Ecto neural progenitor cell (in vitro differentiated cells): Measurements from ENCODE around the gene RBBP8.
"Not testable (repeated sequence)": the region's sequence is repeated elsewhere in the genome, so short reads cannot be mapped to it uniquely, and the experiment has no call there.

ENCODE experiments used
- DNase-seq: peaks from one replicate; pipeline ENCODE4 v3.0.0-alpha.2; 2018; ENCODE audit warnings: low spot score

RBBP8 gene

DNA sequence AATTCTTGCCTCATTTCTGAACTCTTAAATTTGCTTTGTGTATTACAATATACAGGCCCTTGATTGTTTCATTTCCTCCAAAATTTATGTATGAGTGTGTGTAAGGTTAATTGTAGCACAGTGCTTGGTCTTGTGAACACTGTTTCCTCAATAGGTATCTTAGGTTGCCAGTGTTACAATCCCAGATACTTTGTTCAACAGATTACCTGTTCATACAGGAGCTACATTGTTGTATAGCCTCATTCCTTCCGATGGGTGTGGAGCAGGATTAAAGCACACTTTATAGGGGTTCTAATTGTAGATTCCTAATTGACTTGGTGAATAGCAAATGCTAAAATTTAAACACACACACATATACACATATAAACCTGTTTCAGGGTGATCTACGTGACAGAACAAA lies 10.7 kb downstream of the RBBP8 start:
- DNase-seq: no peak

DNA sequence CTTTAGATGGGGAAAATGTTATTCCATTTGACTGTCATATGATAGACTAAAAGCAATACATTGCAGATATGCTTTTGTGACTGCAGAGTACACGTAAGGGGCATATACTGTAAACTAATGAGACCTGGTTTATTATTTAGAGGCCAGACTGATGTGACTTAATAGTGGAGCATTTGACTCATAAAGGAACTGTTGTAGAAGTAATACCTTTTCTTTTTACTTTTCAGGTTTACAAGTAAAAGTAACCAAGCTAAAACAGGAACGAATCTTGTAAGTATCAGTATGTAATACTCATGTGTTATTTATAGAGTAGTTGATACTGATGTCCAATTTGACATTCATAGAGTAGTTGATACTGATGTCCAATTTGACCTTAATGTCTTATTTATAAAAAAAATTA lies 13.1 kb downstream of the RBBP8 start:
- no peak for DNase-seq

DNA sequence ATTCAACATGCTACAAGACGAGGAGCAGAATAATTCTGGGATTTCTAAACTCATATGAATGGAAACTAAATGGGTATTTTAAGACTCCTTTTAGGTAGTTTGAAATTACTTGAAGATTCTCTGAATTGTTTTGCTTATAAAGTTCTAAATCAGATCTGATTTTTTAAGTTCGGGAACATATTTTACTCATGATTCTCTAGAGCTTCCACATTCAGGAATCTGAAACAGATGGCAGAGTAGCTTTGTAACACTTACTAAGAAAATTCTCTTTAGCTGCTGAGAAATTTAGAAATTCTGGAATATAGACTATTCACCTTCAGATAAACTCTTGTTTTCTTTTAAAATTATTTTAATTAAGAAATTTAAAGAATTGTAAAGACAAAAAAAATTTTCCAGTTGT lies 13.7 kb downstream of the RBBP8 start:
- no peak for DNase-seq

DNA sequence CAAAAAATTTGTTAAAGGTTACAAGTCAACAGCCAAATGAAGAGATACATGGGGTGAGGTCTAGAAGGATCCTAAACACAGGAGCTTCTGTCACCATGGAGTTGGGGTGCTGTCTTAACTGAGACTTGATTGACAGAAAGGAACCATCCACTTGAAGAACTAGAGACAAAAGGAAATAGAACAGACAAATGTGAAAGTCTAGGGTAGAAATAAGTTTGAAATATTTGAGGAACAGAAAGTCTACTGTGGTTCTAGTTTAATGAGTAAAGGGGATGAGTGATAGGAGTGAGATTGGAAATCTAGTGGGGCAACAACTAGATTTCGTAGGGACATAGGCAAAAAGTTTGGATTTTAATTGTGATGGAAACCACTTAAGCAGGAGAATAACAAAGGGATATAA lies 18.7 kb downstream of the RBBP8 start:
- DNase-seq: no peak

DNA sequence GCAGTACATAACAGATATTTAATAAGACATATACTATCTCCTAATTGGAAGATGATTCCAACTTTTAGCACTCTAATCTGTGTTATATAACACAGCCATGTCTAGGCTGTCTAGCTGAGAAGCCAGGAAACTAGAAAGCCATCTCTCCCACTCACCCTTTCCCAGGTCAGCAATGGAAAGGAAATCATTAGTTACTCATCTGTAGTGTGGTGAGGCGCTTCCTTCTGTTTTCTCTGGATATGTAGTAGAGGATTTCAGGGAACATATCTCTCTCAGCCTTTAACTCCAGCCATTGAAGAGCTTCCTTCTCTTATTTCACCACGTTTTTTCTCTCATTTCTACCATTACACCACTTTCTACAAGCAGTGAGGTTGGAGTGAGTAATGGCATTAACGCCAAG lies 19.4 kb downstream of the RBBP8 start:
- no peak for DNase-seq

DNA sequence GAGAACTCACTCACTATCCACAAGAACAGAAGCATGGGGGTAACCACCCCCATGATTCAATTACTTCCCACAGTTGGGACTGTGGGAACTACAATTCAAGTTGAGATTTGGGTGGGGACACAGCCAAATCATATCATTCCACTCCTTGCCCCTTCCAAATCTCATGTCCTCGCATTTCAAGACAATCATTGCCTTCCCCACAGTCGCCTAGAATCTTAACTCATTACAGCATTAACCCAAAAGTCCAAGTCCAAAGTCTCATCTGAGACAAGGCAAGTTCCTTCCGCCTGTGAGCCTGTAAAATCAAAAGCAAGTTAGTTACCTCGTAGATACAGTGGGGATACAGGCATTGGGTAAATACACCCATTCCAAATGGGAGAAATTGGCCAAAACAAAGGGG lies 20.9 kb downstream of the RBBP8 start:
- not testable (repeated sequence) for DNase-seq

DNA sequence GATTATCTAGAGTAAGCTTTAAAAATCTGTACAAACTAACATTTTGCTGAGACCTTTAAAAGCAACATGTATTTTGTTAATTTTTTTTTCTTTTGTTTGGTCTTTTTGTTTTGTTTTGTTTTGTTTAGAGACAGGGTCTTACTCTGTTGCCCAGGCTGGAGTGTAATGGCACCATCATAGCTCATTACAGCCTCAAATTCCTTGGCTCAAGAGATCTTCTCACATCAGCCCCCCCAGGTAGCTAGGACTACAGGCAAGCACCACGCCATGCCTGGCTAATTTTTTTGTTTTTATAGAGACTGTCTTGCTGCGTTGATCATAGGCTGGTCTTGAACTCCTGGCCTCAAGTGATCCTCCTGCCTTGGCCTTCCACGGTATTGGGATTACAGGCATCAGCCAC lies 23.1 kb downstream of the RBBP8 start:
- no peak for DNase-seq

DNA sequence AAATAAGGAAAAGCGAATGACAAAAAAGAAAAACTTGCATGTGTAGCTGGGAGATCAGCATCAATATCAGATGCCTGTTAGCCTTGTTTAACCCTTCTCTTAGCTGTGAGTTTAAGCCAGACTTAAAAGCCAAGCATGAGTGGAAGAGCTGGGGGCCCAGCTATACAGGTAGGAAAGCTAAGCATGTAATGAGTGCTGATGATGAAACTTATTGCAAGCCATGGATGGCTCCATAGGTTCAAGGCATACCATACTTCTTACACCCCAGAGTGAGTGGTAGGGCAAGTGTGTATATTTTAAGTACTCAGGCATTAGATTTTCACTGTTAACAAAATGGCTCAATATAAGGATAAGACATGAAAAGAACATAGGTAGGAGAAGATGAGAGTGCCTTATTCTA lies 28.0 kb downstream of the RBBP8 start:
- no peak for DNase-seq

DNA sequence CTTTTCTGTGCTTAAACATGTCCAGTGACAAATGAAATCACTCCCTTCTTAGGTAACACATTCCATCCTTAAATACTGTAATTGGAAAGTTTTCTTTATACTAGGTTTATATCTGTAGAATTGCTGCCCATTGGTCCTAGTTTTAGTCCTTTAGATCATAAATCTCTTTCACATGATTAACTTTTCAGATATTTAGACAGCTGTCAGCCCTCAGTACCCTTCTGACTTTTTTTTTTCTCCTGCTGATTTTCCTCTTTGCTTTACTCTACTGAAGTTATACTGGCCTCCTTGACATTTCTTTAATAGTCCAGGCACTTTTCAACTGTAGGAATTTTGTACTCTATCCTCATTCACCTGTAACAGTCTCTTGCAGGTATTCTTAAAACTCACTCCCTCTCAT lies 28.9 kb downstream of the RBBP8 start:
- no peak for DNase-seq

DNA sequence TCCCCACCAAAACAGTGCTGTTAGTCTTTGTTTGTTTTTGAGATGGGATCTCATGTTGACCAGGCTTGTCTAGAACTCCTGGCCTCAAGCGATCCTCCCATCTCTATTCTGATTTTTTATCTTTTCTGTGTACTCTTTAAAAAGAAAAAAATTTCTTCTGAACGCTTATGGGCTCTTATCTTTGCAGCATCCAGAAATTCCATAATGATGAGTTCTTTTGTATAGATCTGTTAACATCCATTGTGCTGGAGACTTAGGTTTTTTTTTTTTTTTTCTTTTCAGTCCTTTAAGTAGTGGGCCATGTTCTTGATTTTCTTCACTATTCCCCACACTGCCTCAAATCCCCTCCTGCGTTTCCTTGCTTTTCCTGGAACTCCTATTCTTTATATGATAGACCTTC lies 31.0 kb downstream of the RBBP8 start:
- DNase-seq: no peak

DNA sequence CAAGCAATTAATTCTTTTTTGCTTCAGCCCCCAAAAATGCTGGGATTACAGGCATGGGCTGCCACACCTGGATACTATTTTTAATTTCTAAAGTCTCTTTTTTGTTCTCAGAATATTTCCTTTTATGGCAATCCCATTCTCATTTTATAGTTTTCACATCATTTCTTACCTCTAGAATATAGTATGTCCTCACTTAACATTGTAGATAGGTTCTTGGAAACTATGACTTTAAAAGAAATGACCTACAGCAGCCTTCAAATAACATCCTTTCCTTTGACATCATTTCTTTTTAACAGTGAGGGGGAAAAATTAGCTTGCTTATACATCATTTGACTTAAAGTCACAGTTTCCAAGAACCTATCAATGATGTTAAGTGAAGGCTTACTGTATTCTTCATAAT lies 31.6 kb downstream of the RBBP8 start:
- DNase-seq: no peak

DNA sequence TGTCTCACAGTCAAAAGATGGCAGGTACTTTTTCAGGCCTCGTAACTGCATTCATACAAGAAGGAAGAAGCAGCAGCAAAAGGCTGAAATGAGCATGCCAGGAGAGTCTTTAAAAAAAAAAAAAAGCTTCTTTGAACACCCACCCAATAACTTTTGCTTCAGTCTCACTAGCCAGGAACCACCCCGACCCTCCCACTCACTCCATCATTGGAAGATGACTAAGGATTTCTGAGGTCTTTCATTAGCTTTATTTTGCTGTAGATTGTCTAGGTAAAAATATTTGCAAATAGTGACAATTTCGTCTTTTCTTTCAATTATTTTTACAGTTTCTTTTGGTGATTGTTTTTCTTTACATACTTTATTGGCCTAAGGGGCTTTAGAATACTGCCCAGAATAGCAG lies 37.9 kb downstream of the RBBP8 start:
- DNase-seq: no peak

DNA sequence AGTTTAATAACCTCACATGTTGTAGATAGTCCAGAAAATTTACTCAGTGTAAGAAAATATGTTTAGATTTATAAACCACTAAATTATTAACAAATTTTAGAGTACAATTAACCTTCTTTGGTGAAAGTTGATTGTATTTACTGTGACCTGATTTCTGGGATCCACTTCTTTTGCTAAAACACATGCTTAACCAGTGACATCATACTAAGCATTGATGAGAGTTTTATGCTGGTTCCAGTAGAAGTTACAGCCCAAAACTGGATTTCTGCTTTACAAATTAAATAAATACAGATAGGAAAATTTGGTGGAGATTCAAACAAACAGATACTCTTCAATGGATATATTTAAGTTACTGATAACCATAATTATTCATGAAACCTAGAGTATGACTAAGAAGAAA lies 40.9 kb downstream of the RBBP8 start:
- no peak for DNase-seq

DNA sequence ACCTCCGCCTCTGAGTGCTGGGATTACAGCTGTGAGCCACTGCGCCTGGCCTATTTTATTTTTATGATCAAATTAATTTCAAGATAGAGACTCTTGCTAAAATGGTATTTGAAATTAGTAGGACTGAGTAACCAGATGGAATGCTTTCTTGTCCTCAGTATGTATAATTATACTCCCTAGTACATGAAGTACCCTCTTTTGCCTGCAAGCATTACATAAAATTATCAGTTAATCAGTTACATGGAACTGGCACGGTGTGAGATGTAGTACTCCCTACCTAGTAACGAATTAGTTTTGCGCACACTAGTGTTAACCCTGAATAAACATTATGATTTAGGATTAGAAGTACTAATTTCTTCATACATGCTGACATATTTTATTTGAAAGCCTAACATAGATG lies 41.6 kb downstream of the RBBP8 start:
- no peak for DNase-seq

DNA sequence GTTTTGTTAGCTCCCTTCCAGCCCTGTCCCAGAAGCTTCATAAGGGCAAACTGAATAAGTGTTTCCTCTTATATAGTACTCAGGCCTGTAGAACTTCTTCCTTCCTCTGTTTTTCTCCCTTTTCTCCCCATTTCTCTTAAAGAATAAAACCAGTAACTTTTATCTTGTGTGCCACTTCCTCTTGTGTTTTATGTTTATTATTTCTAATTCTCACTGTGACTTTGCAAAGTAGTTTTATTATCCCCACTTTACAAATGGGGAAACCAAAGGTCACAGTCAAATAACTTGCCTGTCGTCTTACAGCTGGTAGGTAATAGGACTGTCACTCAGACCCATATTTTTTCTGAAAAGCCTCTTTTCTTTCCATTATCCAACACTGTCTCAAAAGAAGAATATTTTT lies 42.4 kb downstream of the RBBP8 start:
- no peak for DNase-seq

DNA sequence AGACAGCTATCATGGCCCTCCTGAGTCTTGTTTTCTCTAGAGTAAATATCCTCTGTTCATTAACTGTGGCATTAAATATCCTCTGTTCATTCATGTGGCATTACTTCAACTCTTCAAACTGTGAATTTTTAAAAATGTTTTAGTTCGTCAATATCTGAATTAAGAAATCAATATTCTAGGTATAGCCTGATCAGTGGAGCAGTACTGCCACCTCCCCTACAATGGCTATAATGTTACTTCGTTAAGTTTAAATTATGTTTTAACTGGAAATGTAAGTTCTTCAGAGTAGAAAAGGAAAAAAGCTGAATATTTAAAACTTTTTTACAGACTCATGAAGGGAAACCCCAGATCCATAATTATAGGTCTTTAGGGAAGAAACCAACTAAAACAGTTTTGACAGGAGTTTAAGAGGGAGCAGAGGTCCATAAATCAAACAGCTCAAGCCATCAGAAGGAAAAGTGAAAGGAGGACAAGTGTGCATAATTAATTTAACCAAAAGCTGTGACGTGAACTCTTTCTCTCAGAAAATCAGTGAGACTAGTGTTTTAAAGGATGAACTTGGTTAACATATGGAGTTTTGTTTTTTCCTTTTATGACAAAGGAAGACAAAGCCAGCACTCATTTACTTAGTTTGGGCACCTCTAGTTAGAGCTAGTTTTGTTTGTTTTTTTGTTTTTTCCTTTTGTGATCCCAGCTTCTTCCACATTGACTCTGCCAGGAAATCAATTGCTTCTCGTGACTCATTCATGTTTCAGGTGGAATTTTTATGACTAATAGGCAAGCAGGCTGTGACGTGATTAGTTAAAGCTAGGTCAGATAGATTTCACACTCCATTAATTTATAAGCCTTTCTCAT lies 44.9 kb downstream of the RBBP8 start:
- DNase-seq: no peak

DNA sequence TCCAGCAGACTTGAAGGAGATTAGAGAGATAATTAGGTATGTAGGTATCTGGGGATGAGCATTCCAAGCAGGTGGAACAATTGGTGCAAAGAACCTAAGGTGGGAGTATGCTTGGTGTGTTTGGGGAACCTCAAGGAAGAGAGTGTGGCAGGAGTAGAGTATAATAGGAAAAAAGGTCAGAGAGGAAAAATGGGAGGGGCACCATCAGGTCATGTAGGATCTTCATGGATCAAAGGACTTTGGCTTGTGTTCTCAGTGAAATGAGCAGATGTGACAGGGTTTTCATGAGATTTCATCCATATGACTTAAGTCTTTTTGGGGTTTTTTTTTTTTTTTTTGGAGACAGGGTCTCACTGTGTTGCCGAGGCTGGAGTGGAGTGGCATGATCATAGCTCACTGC lies 47.3 kb downstream of the RBBP8 start:
- DNase-seq: no peak

DNA sequence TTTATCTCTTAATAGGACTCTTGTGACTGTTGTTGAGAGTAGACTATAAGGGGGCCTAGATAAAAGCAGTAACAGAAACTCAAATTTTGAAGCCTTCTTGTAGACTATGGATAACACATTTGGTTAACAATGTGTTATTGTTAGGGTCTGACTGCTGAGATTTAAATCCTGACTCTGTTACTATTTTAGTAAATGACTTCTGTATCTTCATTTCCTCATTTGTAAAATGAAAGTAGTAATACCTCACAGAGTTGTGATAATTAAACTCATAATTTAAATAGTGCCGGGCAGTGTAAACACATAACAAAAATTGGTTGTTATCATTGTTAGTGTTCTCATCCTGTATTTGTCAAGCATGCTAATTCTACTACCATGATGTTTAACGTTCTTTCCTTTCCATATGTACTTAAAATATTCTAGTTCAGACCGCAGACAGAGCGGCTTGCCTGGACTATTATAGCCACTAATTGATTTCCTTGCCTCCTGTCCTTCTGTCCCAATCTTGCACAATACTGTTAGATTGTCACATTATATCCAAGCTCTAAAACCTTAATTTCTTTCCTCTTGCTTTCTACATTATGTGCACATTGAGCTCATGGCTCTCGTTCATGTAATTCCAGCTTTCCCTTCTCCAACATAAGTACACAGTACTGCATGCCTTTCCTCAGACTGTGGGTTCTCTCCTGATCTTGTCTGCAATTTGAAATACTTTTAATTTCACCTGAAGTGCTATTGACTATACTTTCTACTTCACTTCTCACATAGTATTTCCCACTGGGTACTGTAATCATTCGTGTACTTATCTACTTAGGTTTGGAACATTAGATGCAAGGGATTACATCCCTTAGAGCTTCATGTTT lies 48.4 kb downstream of the RBBP8 start:
- DNase-seq: no peak

DNA sequence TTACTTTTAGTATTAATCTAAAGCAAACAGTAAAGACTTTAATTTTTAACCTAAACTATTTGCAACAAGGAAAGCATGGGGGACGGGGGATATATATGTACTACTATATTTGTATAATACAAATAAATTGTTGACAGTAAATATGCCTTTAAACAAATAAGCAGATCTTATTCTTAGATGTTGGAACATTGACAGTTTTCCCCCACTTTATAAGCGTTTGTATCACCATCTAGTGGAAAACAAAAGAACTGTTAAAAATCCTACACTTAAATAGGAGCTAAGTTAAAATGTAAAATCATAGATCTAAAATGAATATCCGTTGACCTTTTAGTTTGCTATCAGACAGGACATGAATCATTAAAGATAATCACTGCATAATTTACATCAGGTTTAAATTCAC lies 50.0 kb downstream of the RBBP8 start:
- DNase-seq: no peak

DNA sequence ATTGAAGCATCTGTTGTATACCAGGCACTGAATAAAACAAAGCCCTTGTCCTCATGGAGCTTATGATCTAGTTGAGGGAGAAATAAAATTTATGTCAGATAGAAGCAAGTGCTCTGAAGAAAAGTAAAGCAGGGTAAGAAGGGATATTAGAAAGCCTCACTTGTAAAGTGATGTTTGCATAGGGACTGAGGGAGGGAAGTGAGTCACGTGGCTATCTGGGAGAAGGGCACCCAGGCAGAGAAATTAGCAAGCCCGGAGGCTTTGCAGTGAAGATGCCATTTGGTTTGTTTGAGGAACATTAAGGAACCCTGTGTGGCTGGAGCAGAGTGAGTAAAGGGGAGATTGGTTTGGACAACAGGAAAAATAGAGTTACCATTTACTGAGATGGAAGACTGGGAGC lies 52.1 kb downstream of the RBBP8 start:
- no peak for DNase-seq

DNA sequence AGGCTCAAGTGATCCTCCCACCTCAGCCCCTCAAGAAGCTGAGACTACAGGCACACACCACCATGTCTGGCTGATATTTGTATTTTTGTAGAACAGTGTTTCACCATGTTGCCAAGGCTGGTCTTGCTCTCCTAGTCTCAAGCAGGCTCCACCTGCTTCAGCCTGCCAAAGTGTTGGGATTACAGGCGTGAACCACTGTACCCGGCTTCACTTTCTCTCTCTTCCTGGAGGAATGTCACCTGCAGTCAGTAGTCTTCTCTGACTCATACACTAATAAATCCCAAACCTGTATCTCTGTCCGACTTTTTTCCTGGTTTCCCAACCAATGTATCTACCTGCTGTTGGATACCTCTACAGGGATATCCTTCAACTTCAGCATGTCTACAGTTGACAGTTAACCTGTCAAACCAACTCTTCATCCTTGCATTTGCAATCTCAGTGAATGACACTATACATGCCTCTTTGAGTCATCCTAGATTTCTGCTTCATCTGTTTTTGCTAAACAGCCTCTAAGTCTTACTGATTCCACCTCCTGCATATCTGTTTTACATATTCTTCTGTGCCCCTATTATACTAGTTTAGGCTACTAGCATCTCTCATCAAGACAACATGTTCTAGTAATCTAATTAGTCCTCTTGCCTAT lies 54.5 kb downstream of the RBBP8 start:
- no peak for DNase-seq

DNA sequence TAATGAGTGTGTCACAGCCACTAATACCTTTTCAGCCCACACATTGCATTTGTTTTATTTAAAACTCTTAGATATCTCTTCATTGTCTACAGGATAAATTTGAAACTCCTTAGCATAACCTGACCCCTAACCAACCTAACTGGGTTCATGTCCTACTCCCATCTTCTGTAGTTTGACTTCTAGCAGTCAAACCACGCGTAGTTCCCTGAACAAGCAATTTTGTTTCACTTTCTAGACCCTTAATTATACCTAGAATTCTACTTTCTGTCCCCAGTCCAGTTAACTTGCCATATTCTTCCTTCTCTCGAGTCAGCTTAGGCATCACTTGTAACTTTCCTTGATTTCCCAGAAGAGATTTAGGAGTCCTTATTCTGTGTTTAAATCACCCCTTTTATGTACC lies 55.1 kb downstream of the RBBP8 start:
- DNase-seq: no peak

DNA sequence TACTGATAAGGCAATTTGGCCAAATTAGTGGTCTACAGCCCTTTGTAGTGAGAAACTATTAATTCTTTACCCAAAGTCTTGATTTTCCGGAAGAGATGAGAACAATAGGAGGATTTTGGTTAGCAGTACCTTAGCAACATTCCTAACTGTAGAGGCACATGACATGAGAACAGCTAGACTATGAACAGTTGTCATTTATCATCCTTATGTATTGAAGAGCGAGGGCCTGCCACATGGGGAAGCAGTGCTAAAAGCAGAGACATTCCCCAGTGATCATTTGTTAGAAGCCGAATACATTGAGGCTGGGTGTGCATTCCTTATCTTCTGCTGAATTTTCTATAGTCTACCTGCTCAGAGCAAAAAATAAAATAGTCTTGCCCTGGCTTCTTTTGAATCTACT lies 65.2 kb downstream of the RBBP8 start:
- no peak for DNase-seq
